HAP-1 (cell line): ENCODE data around the gene CACNG1.

Experiments
- DNase-seq, 2 experiments: peaks; one replicate each; pipeline ENCODE4 v3.0.0-alpha.2; 2016 to 2020; ENCODE audit warnings: low spot score in 2 of 2
- H3K27me3 ChIP-seq: fragments of 250-450 bp; sonication (Bioruptor Pico); 2 replicates; pipeline ENCODE4 v1.5.1; 2020; ENCODE audit warnings: low read depth, mild to moderate bottlenecking, moderate library complexity
- H3K36me3 ChIP-seq: fragments of 250-450 bp; sonication (Bioruptor Pico); replicated peaks from 2 replicates; pipeline ENCODE4 v1.5.1; 2020; ENCODE audit warnings: mild to moderate bottlenecking
- H3K4me1 ChIP-seq: fragments of 250-450 bp; sonication (Bioruptor Pico); 2 replicates; pipeline ENCODE4 v1.5.1; 2020; ENCODE audit warnings: mild to moderate bottlenecking
- H3K4me3 ChIP-seq: fragments of 250-450 bp; sonication (Bioruptor Pico); 2 replicates; pipeline ENCODE4 v1.5.1; 2020; ENCODE audit warnings: mild to moderate bottlenecking, moderate library complexity
- H3K9me3 ChIP-seq: fragments of 250-450 bp; sonication (Bioruptor Pico); 2 replicates; pipeline ENCODE4 v1.5.1; 2020; ENCODE audit warnings: mild to moderate bottlenecking, moderate library complexity
- in situ Hi-C: fragments of 300-500 bp; cut with MboI; formaldehyde crosslinking; loops from 3 replicates; pipeline ENCODE4 v1.14.3; 2020; ENCODE audit warnings: low sequenced_read_pairs, inconsistent platforms, mixed read lengths

The CACNG1 gene

GRCh38 chr17:67018471-67019434 lies 25.6 kb upstream of the CACNG1 start:
- H3K4me3 ChIP-seq, result no peak overlapping the region
- no peaks in the 10 kb centered on the region for H3K4me1 ChIP-seq

GRCh38 chr17:67019809-67020208 lies 24.5 kb upstream of the CACNG1 start:
- H3K9me3 ChIP-seq, result no peaks in the 10 kb centered on the region
- DNase-seq, result no peak
- in situ Hi-C loops, result no loop called here
- no peaks in the 10 kb centered on the region for H3K36me3 ChIP-seq
- H3K4me1 ChIP-seq, result no peaks in the 10 kb centered on the region
- no peaks in the 10 kb centered on the region for H3K27me3 ChIP-seq
- no peak overlapping the region for H3K4me3 ChIP-seq

More at GRCh38 chr17:67018471-67019434, 25.6 kb upstream of the CACNG1 start:
- H3K9me3 ChIP-seq, result no peaks in the 10 kb centered on the region
- DNase-seq, result no peak
- no peaks in the 10 kb centered on the region for H3K36me3 ChIP-seq
- no peaks in the 10 kb centered on the region for H3K27me3 ChIP-seq
- in situ Hi-C loops, result no loop called here

- Histone ChIP-seq H3K27me3 (no peaks in the 10 kb centered on the region), H3K9me3 (no peaks in the 10 kb centered on the region), H3K4me3 (no peak overlapping the region), H3K36me3 (no peaks in the 10 kb centered on the region), H3K4me1 (no peaks in the 10 kb centered on the region)
- no peak for DNase-seq
- in situ Hi-C loops, result no loop called here
Measured at GRCh38 chr17:67020293-67020766, 24.0 kb upstream of the CACNG1 start.

GRCh38 chr17:67021196-67021595 lies 23.2 kb upstream of the CACNG1 start:
- Histone ChIP-seq H3K4me1 (no peaks in the 10 kb centered on the region), H3K9me3 (no peaks in the 10 kb centered on the region), H3K36me3 (no peaks in the 10 kb centered on the region), H3K4me3 (no peak overlapping the region), H3K27me3 (no peaks in the 10 kb centered on the region)
- in situ Hi-C loops, result no loop called here
- no peak for DNase-seq

- in situ Hi-C loops, result no loop called here
- no peaks in the 10 kb centered on the region for H3K36me3 ChIP-seq
- no peaks in the 10 kb centered on the region for H3K9me3 ChIP-seq
- no peak for DNase-seq
- H3K4me1 ChIP-seq, result no peaks in the 10 kb centered on the region
- no peak overlapping the region for H3K4me3 ChIP-seq
- H3K27me3 ChIP-seq, result no peaks in the 10 kb centered on the region
Measured at GRCh38 chr17:67021743-67022450, 22.5 kb upstream of the CACNG1 start.

- in situ Hi-C loops, result no loop called here
- Histone ChIP-seq H3K4me1 (no peaks in the 10 kb centered on the region), H3K9me3 (no peaks in the 10 kb centered on the region), H3K27me3 (no peaks in the 10 kb centered on the region), H3K4me3 (no peak overlapping the region), H3K36me3 (no peaks in the 10 kb centered on the region)
- no peak for DNase-seq
Measured at GRCh38 chr17:67022451-67022810, 21.9 kb upstream of the CACNG1 start.

GRCh38 chr17:67024736-67025135 lies 19.6 kb upstream of the CACNG1 start:
- DNase-seq, result no peak
- Histone ChIP-seq H3K36me3 (no peaks in the 10 kb centered on the region), H3K9me3 (no peaks in the 10 kb centered on the region), H3K4me1 (no peaks in the 10 kb centered on the region), H3K4me3 (no peak overlapping the region), H3K27me3 (no peaks in the 10 kb centered on the region)
- in situ Hi-C loops, result no loop called here

- Histone ChIP-seq H3K4me3 (no peak overlapping the region), H3K4me1 (no peaks in the 10 kb centered on the region), H3K36me3 (no peaks in the 10 kb centered on the region), H3K27me3 (no peaks in the 10 kb centered on the region), H3K9me3 (no peaks in the 10 kb centered on the region)
- no peak for DNase-seq
- in situ Hi-C loops, result no loop called here
Measured at GRCh38 chr17:67025216-67025792, 19.1 kb upstream of the CACNG1 start.

- no peaks in the 10 kb centered on the region for H3K36me3 ChIP-seq
- in situ Hi-C loops, result no loop called here
- H3K27me3 ChIP-seq, result no peaks in the 10 kb centered on the region
- no peaks in the 10 kb centered on the region for H3K4me1 ChIP-seq
- no peak for DNase-seq
- H3K4me3 ChIP-seq, result no peak overlapping the region
- no peaks in the 10 kb centered on the region for H3K9me3 ChIP-seq
Measured at GRCh38 chr17:67026341-67026740, 18.0 kb upstream of the CACNG1 start.

- H3K4me1 ChIP-seq, result no peaks in the 10 kb centered on the region
- H3K27me3 ChIP-seq, result no peaks in the 10 kb centered on the region
- no peak overlapping the region for H3K4me3 ChIP-seq
- DNase-seq, result no peak
- no peaks in the 10 kb centered on the region for H3K36me3 ChIP-seq
- in situ Hi-C loops, result no loop called here
- no peaks in the 10 kb centered on the region for H3K9me3 ChIP-seq
Measured at GRCh38 chr17:67027031-67027628, 17.2 kb upstream of the CACNG1 start.

- Histone ChIP-seq H3K27me3 (no peaks in the 10 kb centered on the region), H3K36me3 (no peaks in the 10 kb centered on the region), H3K4me3 (no peak overlapping the region), H3K9me3 (no peaks in the 10 kb centered on the region), H3K4me1 (no peaks in the 10 kb centered on the region)
- in situ Hi-C loops, result no loop called here
- DNase-seq, result no peak
Measured at GRCh38 chr17:67030641-67031040, 13.7 kb upstream of the CACNG1 start.

- H3K4me1 ChIP-seq, result no peaks in the 10 kb centered on the region
- no peak overlapping the region for H3K4me3 ChIP-seq
- no peak for DNase-seq
- no peaks in the 10 kb centered on the region for H3K27me3 ChIP-seq
- in situ Hi-C loops, result no loop called here
- no peaks in the 10 kb centered on the region for H3K36me3 ChIP-seq
- H3K9me3 ChIP-seq, result no peaks in the 10 kb centered on the region
Measured at GRCh38 chr17:67032382-67032781, 12.0 kb upstream of the CACNG1 start.

- H3K4me3 ChIP-seq, result no peak overlapping the region
- in situ Hi-C loops, result no loop called here
- no peaks in the 10 kb centered on the region for H3K36me3 ChIP-seq
- no peaks in the 10 kb centered on the region for H3K27me3 ChIP-seq
- no peaks in the 10 kb centered on the region for H3K9me3 ChIP-seq
- DNase-seq, result no peak
- no peaks in the 10 kb centered on the region for H3K4me1 ChIP-seq
Measured at GRCh38 chr17:67032985-67033384, 11.4 kb upstream of the CACNG1 start.
